Glomerular visceral epithelial cell (primary cell): ENCODE data around the gene RASA4B.

Experiments
- DNase-seq: peaks from one replicate; pipeline ENCODE4 v3.0.0-alpha.2; 2016; ENCODE audit errors: extremely low spot score

RASA4B gene

DNA sequence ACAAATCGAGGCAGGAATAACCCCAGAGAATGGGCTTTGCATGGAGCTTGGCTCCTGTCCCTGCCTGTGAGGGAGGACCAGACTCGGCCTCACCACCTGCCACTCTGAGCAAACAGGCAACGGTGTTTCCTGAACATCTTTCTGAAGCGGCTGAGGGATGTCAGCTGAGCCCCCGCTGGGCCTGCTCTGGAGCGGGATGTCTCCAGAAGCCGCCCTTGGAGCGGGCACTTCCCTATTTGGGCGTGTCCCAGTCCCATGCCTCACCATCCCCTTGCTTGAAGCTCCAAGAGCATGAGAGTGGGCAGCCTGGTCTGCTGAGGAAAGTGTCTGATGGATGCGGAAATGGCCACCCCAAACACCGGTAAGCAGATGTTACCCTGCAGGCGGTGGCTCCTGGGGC lies 63.1 kb downstream of the RASA4B start:
- no peak for DNase-seq

DNA sequence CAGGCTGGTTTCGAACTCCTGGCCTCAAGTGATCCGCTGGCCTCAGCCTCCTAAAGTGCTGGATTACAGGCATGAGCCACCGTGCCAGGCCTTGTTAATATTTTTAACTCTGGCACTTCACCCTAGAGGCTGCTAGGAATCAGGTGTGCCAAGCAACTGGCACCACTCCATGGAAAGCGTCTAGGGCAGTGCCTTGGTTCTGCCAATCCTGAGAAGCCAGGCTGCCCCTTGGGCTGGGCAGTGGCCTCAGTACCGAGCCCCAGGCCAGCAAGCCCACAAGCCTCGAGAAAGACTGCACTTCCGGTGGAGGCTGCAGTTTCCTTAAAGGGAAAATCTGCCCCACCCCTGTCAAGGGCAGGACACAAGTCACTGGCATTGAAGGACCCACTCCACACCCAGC lies 64.3 kb downstream of the RASA4B start:
- DNase-seq, result no peak

DNA sequence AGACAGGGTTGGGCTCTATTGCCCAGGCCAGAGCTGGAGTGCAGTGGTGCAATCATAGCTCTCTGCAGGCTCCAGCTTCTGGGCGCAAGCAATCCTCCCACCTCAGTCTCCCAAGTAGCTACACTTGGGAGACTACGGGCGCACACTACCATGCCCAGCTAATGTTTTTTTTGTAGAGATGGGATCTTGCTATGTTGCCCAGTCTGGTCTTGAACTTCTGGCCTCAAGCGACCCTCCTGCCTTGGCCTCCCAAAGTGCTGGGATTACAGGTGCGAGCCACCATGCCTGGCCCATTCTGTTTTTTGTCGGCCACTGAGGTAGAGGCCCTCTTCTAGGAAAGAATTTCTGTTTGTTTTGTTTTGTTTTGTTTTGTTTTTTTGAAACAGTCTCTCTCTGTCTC lies 65.1 kb downstream of the RASA4B start:
- no peak for DNase-seq

DNA sequence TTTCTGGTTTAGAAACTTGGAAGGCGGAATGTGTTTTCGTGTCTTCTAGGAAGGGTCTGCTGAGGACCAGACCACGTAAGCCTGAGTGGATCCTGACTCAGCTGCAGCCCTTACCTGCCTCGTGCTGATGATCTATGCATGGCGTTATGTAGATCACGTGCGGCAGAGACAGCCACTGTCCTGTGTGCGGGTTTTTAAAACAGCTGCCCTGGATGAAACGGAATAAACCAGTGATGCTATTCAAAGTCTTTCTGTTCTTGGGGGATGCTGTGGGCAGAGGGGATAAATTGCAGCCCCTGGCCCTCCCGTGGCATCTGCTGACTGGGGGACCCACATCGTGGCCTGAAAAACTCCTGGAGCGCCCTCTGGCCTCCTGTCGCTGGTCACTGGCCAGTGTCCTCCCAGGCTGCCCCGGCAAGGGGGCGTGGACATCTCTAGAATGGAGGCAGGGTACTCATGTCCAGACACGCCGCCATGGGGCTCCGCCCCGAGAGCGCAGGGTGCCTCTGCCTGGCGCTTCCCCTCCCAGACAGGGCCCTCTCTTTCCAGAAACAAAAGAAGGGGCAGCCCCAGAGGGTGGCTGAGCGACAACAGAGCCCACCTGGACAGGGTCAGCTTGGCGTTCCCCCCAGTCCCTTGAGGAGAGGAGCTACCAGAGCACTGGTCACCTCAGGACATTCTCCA lies 66.1 kb downstream of the RASA4B start:
- DNase-seq, result peak; percentile 27

DNA sequence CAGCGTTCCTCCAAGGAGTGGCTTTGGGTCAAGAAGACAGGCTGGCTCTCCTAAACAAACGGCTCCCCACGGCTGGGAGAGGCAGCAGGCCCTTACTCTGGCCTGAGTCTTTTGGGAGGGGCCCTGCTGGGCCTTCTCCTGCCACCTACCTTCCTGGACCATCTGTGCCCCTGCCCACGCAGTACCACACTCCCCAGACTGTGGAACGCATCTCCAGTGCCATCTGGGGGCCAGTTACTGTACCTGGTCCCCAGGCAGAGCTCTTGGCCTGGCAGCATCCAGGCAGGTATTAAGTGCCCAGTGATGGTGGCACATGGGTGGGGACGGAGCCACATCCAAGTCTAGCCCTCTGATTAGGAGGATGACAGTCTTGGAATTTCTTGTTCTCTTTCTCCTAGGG lies 67.3 kb downstream of the RASA4B start:
- DNase-seq, result no peak

DNA sequence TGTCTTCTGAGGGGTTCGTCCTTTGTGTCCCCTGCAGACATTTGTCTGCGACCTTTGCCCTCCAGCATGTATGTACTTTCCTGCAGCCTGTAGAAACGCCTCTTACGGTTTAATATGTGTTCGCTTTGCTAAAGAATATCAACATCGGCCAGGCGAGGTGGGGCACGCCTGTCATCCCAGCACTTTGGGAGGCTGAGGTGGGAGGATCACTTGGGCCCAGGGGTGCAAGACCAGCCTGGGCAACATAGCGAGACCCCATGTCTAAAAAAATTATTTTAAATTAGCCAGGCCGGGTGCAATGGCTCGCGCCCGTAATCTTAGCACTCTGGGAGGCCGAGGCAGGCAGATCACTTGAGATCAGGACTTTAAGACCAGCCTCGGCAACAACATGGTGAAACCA lies 68.4 kb downstream of the RASA4B start:
- DNase-seq, result no peak

DNA sequence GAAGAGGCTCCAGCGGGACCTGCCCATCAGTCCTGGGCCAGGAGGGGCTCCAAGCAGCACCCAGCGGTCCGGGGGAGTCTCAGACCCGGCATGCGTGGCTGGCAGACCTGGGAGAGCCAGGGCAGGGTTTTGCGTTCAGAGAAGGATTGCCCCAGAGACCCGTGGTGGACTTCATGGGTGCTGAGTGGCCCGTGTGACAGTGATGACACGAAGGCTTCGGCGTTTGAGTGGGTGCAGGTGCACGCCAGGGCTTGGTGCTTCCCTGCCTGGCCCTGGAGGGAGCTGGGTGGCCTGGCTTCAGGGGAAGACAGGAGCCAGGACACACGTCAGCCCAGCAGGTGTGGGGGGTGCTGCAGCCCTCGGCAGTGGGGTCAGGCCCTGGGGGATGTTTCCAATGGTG lies 70.3 kb downstream of the RASA4B start:
- DNase-seq, result no peak

DNA sequence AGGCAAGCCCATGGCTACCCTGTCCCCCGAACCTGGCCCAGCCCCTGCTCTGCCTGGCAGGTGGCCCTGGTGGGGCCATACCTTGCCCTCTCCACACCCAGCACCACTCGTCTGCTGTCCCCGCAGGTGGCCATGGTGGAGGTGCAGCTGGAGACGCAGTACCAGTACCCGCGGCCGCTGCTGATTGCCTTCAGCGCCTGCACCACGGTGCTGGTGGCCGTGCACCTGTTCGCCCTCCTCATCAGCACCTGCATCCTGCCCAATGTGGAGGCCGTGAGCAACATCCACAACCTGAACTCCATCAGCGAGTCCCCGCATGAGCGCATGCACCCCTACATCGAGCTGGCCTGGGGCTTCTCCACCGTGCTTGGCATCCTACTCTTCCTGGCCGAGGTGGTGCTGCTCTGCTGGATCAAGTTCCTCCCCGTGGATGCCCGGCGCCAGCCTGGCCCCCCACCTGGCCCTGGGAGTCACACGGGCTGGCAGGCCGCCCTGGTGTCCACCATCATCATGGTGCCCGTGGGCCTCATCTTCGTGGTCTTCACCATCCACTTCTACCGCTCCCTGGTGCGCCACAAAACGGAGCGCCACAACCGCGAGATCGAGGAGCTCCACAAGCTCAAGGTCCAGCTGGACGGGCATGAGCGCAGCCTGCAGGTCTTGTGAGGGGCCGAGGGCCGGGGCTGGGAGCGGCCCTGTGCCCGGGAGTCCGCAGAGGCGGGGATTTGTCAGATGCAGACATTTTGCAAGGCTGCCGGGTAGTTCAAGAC lies 71.0 kb downstream of the RASA4B start:
- no peak for DNase-seq

DNA sequence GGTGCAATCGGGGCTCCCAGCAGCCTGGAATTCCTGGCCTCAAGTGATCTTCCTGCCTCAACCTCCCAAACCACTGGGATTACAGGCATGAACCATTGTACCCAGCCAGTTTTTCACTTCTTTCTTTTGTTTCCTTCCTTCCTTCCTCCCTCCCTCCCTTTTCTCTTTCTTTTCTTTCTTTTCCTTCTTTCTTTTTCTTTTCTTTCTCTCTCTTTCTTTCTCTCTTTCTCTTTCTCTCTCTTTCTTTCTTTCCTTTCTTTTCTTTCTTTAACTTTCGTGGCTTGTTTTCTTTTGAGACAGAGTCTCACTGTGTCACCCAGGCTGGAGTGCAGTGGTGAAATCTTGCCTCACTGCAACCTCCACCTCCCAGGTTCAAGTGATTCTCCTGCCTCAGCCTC lies 71.9 kb downstream of the RASA4B start:
- DNase-seq, result no peak

DNA sequence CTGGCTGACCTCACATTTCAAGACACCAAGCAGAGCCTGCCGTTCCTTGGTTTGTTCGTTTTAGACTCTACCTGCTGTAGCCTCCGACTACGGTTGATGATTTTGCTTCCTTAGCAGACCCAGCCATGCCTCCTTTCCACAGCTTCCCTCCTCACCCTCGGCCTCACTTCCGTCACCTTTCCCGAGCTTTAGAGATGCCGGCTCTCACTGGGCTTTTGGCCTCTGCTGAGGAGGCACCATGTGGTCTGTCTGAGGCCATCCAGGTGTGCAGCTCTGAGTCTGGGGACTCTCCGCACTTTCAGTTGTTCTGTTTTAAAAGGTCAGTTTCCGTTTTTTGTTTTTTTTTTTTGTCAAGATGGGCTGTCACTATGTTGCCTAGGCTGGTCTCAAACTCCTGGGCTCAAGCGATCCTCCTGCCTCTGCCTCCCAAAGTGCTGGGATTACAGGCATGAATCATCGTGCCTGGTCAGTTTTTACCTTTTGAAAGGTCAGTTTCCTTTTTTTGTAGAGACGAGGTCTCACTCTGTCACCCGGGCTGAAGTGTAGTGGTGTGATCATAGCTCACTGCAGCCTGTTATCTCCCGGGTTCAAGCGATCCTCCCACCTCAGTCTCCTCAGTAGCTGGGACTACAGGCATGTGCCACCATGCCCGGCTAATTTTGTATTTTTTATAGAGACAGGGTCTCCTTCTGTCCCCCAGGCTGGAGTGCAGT lies 72.5 kb downstream of the RASA4B start:
- DNase-seq, result no peak

DNA sequence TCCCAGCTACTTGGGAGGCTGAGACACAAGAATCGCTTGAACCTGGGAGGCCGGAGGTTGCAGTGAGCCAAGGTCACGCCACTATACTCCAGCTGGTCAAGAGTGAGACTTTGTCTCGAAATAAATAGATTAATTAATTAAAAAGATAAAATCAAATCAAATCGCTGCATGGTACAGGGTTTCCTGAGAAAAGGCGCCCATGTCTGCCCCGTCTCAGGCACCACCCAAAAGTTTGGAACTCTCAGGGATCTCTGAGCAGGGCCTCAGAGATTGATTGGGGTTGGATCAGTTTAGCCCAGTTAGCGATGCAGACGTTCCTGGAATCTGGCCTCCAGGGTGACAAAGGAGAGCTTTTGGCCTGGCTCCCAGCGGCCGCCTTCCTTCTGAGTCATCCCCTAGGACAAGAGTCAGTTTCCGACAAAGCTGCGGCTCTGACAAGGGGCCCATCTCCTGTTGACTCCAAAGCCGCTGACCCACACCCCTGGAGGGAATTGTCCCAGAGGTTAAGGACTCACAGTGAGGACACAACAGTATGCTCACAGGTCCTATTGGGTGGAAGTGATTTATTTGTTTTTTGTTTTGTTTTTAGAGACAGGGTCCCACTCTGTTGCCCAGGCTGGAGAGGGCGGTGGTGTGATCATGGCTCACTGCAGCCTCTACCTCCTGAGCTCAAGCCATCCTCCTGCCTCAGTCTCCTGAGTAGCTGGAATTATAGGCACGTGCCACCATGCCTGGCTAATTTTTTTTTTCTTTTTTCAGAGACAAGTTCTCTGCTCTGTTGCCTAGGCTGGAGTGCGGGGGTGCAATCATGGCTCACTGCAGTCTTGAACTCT lies 77.4 kb downstream of the RASA4B start:
- peak; percentile 79 for DNase-seq

DNA sequence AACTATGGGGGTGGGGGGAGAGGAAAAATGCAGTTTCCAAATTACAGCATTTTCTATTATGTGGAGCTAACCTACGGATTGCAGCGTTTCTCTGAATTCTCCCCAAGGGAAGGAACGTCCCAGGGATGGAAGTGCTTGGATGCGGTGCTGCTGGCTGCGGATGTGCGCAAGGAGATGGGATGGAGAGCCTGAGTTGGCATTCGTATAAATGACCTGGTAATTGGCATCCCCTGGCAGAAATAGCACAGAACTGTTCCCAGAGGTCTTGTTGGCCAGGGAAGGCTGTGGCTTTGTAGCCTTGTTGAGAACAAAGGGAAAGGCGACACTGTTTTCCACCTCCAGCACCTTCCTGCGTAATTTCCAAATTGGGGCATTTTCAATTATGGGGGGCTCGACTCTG lies 81.5 kb downstream of the RASA4B start:
- no peak for DNase-seq

DNA sequence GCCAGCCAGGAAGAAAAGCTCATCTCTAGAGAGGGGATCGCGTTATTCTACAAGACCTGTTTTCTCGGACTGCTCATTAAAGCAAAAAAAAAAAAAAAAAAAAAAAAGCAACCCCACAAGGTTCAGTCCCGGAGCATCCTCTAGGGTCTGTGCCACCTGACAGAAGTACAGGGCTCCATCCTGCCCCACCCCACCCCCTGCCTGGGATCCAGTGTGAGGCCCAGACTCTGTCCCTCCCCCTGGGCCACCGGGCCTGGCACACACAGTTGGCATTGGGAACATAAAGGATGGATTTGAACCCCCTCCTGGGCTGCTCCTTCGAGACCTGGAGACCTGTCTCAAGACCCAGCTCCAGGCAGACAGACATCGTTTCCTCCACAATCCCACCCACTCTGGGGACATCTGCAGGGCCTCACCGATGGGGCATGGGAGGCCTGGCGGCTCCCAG lies 83.5 kb downstream of the RASA4B start:
- no peak for DNase-seq

DNA sequence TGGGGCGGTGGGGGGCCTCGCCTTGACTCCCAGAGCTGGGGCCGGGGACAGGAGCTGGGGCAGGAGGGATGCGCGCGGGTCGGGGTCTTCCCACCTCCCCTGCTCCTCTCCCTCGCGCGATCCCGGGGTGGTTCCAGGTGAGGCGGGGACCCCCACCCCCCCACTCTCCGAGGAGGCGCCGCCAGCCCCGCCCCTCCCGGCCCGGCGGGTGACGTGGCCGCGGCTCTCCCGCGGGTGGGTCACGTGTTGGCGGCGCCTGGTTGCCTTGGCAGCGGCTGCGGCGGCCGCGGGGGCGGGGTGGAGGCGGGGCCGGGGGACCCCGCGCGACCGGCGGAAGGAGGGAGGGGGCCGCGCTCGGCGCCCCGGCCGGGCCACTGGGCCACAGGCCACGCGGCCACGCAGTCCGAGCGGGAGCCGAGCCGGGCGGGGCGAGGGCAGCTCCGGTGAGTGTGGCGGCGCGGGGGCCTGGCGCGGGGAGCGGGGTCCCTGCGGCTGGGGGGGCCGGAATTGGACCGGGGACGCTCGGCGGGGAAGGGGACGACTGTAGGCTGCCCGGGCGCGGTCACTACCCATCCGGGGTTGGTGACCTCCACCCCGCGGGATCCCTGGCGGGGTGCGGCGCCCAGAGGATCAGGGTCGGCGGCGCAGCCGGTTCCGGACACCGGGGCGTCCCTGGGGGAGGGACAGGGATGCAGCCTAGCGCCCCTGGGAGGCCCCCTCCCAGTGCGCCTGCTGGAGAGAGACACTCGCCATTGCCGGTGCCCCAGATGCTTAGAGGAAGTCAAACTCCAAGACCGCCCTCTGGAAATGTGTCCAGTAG lies 84.1 kb downstream of the RASA4B start, which contains the start of gene ORAI2:
Gene ORAI2, plus strand, starts transcription at position 357 of the 820 bp plus-strand sequence. CDS start 5,382 bp downstream, outside the sequence.
- peak; percentile 76 for DNase-seq
